Measurements from ENCODE around the gene C3orf20. TPM values are rescaled to one million over a fixed set of nuclear protein-coding genes. Genes with fewer than 3 reads are reported as not detected.

Gene C3orf20
- total and polyA plus RNA-seq, 9 of the 15 experiments (the other 6 are each of a cell fraction or from before 2014, with no cell fraction given) = 0.04 TPM; not detected in 8

- TF ChIP-seq ATF7 (IDR thresholded peaks at IDR 0.05) (no peak), HDAC6 (IDR thresholded peaks at IDR 0.05; ENCODE audit: low read depth, low read length) (no peak), FOS (IDR thresholded peaks at IDR 0.05; ENCODE audit: extremely low read depth, insufficient read length) (no peak), MYC (IDR thresholded peaks at IDR 0.05; ENCODE audit: low read depth, low read length) (no peak), MYC (CRISPR knock-in tag; IDR thresholded peaks at IDR 0.05; ENCODE audit: borderline replicate concordance, low read depth) (no peak), TOE1 (IDR thresholded peaks at IDR 0.05; ENCODE audit: borderline replicate concordance) (no peak), TOE1 (CRISPR knock-in tag; IDR thresholded peaks at IDR 0.05; ENCODE audit: borderline replicate concordance, low read depth) (no peak)
Measured at GRCh38 chr3:14634763-14635400, 40.1 kb upstream of the C3orf20 start (continued).

DNA sequence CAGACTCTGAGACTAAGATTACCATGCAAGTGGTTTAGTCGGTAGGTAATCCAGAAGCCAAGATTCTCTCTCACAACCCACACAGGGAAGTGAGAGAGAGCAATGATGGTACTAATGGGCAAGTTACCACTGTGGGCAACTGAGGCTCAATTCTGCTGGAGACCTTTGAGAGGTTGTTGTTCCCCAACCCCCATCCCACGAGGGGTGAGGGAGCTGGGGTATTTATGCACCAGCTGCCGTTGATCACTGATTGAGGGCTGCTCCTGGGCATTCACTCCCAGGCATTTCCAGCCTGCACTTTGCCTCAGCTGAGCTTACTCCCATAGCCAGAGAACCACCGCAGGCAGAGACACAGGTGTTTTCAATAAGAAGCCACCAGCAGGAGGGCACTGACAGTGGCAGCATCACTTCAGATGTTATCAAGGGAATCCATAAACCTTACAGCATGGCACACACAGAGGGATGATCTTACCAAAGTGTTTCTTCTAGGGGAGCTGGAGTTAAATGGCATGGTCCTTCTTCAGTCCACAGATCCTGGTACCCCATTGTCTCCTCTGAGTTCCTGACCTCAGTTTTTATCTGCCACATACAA lies 38.3 kb upstream of the C3orf20 start:
- no peaks in the 10 kb centered on the region for H3K9me1 ChIP-seq (ENCODE audit: control insufficient read depth, insufficient read depth, low read length)
- TF ChIP-seq FOXK1 (CRISPR knock-in tag; IDR thresholded peaks at IDR 0.05; ENCODE audit: borderline replicate concordance) = no peak
- no peak for TF ChIP-seq CTBP1 (IDR thresholded peaks at IDR 0.05; ENCODE audit: borderline replicate concordance)
- no peak for TF ChIP-seq CXXC5 (CRISPR knock-in tag; IDR thresholded peaks at IDR 0.05)
- TF ChIP-seq HNRNPLL (IDR thresholded peaks at IDR 0.05; ENCODE audit: low read depth, low read length, poor library complexity, severe bottlenecking) = no peak
- TF ChIP-seq SMAD1 (IDR thresholded peaks at IDR 0.05; ENCODE audit: low read depth, low read length, partially characterized antibody) = no peak
- TF ChIP-seq XRCC4 (IDR thresholded peaks at IDR 0.05; ENCODE audit: extremely low read depth, insufficient read depth, insufficient read length) = no peak
- no peak for TF ChIP-seq MEF2D (tag; conservative IDR thresholded peaks at IDR 0.05; ENCODE audit: low read depth)
- TF ChIP-seq, protein P1, sequence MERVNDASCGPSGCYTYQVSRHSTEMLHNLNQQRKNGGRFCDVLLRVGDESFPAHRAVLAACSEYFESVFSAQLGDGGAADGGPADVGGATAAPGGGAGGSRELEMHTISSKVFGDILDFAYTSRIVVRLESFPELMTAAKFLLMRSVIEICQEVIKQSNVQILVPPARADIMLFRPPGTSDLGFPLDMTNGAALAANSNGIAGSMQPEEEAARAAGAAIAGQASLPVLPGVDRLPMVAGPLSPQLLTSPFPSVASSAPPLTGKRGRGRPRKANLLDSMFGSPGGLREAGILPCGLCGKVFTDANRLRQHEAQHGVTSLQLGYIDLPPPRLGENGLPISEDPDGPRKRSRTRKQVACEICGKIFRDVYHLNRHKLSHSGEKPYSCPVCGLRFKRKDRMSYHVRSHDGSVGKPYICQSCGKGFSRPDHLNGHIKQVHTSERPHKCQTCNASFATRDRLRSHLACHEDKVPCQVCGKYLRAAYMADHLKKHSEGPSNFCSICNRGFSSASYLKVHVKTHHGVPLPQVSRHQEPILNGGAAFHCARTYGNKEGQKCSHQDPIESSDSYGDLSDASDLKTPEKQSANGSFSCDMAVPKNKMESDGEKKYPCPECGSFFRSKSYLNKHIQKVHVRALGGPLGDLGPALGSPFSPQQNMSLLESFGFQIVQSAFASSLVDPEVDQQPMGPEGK (CRISPR knock-in tag; IDR thresholded peaks at IDR 0.05; ENCODE audit: borderline replicate concordance) = no peak
- TF ChIP-seq SRSF9 (IDR thresholded peaks at IDR 0.05; ENCODE audit: borderline replicate concordance, low read depth, low read length) = no peak
- no peak for TF ChIP-seq KDM4B (IDR thresholded peaks at IDR 0.05; ENCODE audit: borderline replicate concordance in 2 of 2, low read depth in 1 of 2)
- no peak for TF ChIP-seq PHF21A (IDR thresholded peaks at IDR 0.05; ENCODE audit: borderline replicate concordance, low read depth)
- TF ChIP-seq TCF3 (CRISPR knock-in tag; IDR thresholded peaks at IDR 0.05) = no peak
- TF ChIP-seq NR1H2 (CRISPR knock-in tag; IDR thresholded peaks at IDR 0.05) = no peak
- no peak for TF ChIP-seq TEAD1 (CRISPR knock-in tag; IDR thresholded peaks at IDR 0.05)

More for the DNA sequence above, 38.3 kb upstream of the C3orf20 start:
- FAIRE-seq = no peak
- 3% methylated on average over 4 of the region's 4 CpGs for WGBS (ENCODE audit: insufficient coverage, low coverage, missing lambda C conversion rate)
- H3K4me1 ChIP-seq (replicated peaks in 1 of 2; ENCODE audit: control insufficient read depth in 2 of 2, insufficient read depth in 2 of 2, low read length in 2 of 2) = no peaks in the 10 kb centered on the region
- no peak overlapping the region for H3K9ac ChIP-seq (ENCODE audit: insufficient read depth in 1 of 2, low read depth in 2 of 2, low read length in 2 of 2)
- CTCF ChIA-PET (ENCODE audit: low intra/inter-chr PET ratio) = no interaction called here
- H3K36me3 ChIP-seq (ENCODE audit: control insufficient read depth, insufficient read depth, low read length) = no peaks in the 10 kb centered on the region
- no peak overlapping the region for H3K4me3 ChIP-seq
- H2AFZ ChIP-seq (ENCODE audit: low read depth, low read length) = no peak overlapping the region
- no TSS peak for BruUV-seq (replicated peaks)
- no peaks in the 10 kb centered on the region for H3K79me2 ChIP-seq (ENCODE audit: control insufficient read depth, insufficient read depth, low read length)
- no peak for ATAC-seq
- peaks cover 20 to 56% of the 10 kb centered on the region in 2 experiments for H3K27me3 ChIP-seq (ENCODE audit: control insufficient read depth in 2 of 2, insufficient read depth in 2 of 2, low read length in 2 of 2)
- no peaks in the 10 kb centered on the region for H3K9me3 ChIP-seq (replicated peaks; ENCODE audit: control insufficient read depth, insufficient read depth, low read depth, low read length)
- H4K20me1 ChIP-seq (replicated peaks; ENCODE audit: control insufficient read depth, insufficient read depth, low read length) = peaks cover 2% of the 10 kb centered on the region; the same call in 1 of the 2 replicates
- in situ Hi-C loops (cut with MboI) = no loop called here
- POLR2A ChIA-PET = interaction anchor here (0.6 to 1.3 kb wide), 4 partner anchors 10 to 145 kb away, joined by 3 read pairs; no protein-coding TSS in a partner anchor
- intact Hi-C loops (cut with micrococcal nuclease) = no loop called here
- H3K4me2 ChIP-seq (ENCODE audit: insufficient read depth, low read length) = no peak overlapping the region
- H3K27ac ChIP-seq (ENCODE audit: extremely low read depth, low read depth, low read length) = no peak overlapping the region
- no peak for DNase-seq (ENCODE audit: extremely low read depth in 1 of 4, low spot score in 3 of 4)
